Measurements from ENCODE around the gene TBX10.
"Not testable (repeated sequence)": the region's sequence is repeated elsewhere in the genome, so short reads cannot be mapped to it uniquely, and the experiment has no call there.

TBX10 gene

GRCh38 chr11:67639438-67639859 is at the start of gene TBX10:
Gene TBX10 (minus strand): TSS chr11:67639763. CDS start chr11:67639472, 291 bp downstream.
- DNase-seq, result no peak

GRCh38 chr11:67689178-67689577 is 49.6 kb upstream of the TBX10 start:
- no peak for DNase-seq

- DNase-seq, result no peak
Observed at GRCh38 chr11:67687986-67688385, 48.4 kb upstream of the TBX10 start.

- DNase-seq, result not testable (repeated sequence)
Observed at GRCh38 chr11:67685641-67686332, 46.2 kb upstream of the TBX10 start.

GRCh38 chr11:67682126-67683034 is 42.8 kb upstream of the TBX10 start:
- not testable (repeated sequence) for DNase-seq

GRCh38 chr11:67680696-67681470 is 41.3 kb upstream of the TBX10 start:
- DNase-seq, result no peak

- no peak for DNase-seq
Observed at GRCh38 chr11:67675058-67675747, 35.6 kb upstream of the TBX10 start.

- no peak for DNase-seq
Observed at GRCh38 chr11:67674442-67674871, 34.9 kb upstream of the TBX10 start, which contains the start of gene ALDH3B2. Gene ALDH3B2 (minus strand): TSS chr11:67674623. CDS start chr11:67666935, 7,688 bp downstream.

GRCh38 chr11:67673902-67674301 is 34.3 kb upstream of the TBX10 start:
- no peak for DNase-seq

- DNase-seq, result no peak
Observed at GRCh38 chr11:67673358-67673757, 33.8 kb upstream of the TBX10 start.

GRCh38 chr11:67671211-67671520 is 31.6 kb upstream of the TBX10 start:
- no peak for DNase-seq

GRCh38 chr11:67670316-67671210 is 31.0 kb upstream of the TBX10 start:
- no peak for DNase-seq

GRCh38 chr11:67668192-67668551 is 28.6 kb upstream of the TBX10 start:
- no peak for DNase-seq

- no peak for DNase-seq
Observed at GRCh38 chr11:67667490-67668191, 28.1 kb upstream of the TBX10 start.

- DNase-seq, result no peak
Observed at GRCh38 chr11:67666676-67667489, 27.3 kb upstream of the TBX10 start.

- DNase-seq, result no peak
Observed at GRCh38 chr11:67666303-67666645, 26.7 kb upstream of the TBX10 start.

GRCh38 chr11:67665541-67666302 is 26.2 kb upstream of the TBX10 start:
- no peak for DNase-seq

- DNase-seq, result no peak
Observed at GRCh38 chr11:67664696-67665540, 25.4 kb upstream of the TBX10 start.

Measured in 8988T (cell line).